Measurements from ENCODE around the gene RNF123. TPM values are rescaled to one million over a fixed set of nuclear protein-coding genes. Genes with fewer than 3 reads are reported as not detected.
"Not testable (repeated sequence)": the region's sequence is repeated elsewhere in the genome, so short reads cannot be mapped to it uniquely, and the experiment has no call there.

Gene RNF123
- total RNA-seq, 1 experiment from 2014 or later, result 40.6 TPM

DNA sequence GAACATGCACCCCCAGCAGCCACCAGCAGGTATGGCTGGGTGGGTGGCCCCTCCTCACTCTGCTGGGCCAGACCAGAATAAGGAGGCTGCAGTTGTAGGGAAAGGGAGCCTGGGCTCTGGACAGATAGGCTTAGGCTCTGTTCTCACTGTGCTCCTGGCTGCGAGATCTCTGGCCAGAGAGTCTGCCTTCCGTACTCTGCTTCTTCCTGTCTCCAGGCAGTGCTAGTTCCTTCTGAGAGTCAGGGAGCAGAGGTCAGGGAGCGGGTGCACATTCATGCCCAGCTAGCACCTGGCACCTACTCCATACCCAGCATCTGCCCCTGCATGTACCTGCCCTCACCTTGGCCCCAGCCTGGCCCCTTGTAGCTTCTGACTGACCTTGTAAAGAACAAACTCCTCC, 2.1 kb downstream of the RNF123 start:
- H3K4me1 Mint-ChIP-seq, result peaks cover 16 to 25% of the 10 kb centered on the region in 2 experiments
- H3K36me3 Mint-ChIP-seq (ENCODE audit: insufficient read depth in 1 of 3, low read depth in 3 of 3), result not testable (repeated sequence)

DNA sequence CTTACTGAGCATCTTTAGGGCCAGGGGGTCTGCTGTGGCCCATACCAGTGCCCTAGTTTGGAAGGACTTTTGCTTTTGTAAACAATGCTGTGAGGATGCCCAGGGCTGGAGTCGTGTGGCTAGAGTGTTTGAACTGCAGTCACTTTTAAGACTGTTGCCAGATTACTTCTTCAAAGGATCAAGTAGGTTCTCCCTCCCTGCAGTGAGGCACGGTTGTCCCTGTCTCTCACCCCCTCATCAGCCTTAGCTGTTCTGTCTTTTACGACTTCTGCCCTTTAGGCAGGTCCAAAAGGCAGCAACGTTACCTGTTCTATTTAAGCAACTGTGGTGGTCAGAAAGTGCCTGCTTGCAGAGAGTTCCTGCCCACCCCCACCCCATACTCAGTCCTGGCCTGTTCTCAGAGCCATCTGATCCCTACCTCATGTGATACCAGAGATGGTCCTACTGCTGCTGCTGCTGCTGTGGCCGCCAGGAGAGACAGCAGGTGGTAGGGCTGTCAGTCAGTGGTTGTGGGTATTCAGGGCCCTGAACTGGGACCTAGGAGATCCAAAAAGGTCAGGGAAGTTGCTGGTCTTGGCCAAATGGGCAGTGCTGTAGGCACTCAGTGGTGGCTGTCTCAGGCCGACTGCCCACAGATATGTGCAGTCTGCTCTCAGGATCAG, 5.2 kb downstream of the RNF123 start:
- DNase-seq; H3K27ac ChIP-seq (ENCODE audit: insufficient read length, low read depth, low read length); H3K27me3 Mint-ChIP-seq (ENCODE audit: low read depth); H3K23ac ChIP-seq (ENCODE audit: insufficient read length, low read depth, low read length); H2BK5ac ChIP-seq (ENCODE audit: insufficient read length, low read length); H3K4me1 Mint-ChIP-seq; H3K9me3 Mint-ChIP-seq; H2AK5ac ChIP-seq (ENCODE audit: insufficient read length, low read length); H3K9me3 ChIP-seq (ENCODE audit: control insufficient read depth, low read depth, low read length); H3K4ac ChIP-seq (ENCODE audit: low read depth, low read length); H3K9ac ChIP-seq (ENCODE audit: extremely low read depth, insufficient read length, low read length); H3K4me1 ChIP-seq (ENCODE audit: insufficient read depth, low read length); H2BK20ac ChIP-seq (ENCODE audit: low read depth, low read length, poor library complexity, severe bottlenecking); H3T11ph ChIP-seq (ENCODE audit: low read length); H3K14ac ChIP-seq (ENCODE audit: insufficient read depth, low read length); H3K27me3 ChIP-seq (ENCODE audit: insufficient read depth, low read length); H3K4me3 Mint-ChIP-seq; H2BK12ac ChIP-seq (ENCODE audit: insufficient read length, low read depth, low read length); H4K8ac ChIP-seq (replicated peaks; ENCODE audit: insufficient read length, low read depth, low read length); H2BK120ac ChIP-seq (ENCODE audit: low read depth, low read length, poor library complexity, severe bottlenecking); H3K18ac ChIP-seq (ENCODE audit: insufficient read length, low read depth, low read length); H4K5ac ChIP-seq (ENCODE audit: insufficient read length, low read depth, low read length); H3K79me2 ChIP-seq (ENCODE audit: insufficient read depth, low read length); H2AFZ ChIP-seq (ENCODE audit: low read length); H3K23me2 ChIP-seq (ENCODE audit: insufficient read length, low read depth, low read length, poor library complexity, severe bottlenecking); H3K79me1 ChIP-seq (ENCODE audit: insufficient read depth, low read depth, low read length, poor library complexity, severe bottlenecking); H3K36me3 Mint-ChIP-seq (ENCODE audit: insufficient read depth in 1 of 3, low read depth in 3 of 3); H2BK15ac ChIP-seq (ENCODE audit: low read depth, low read length); H3K4me2 ChIP-seq (ENCODE audit: insufficient read depth, insufficient read length, low read length); H4K20me1 ChIP-seq (ENCODE audit: control insufficient read depth, insufficient read depth, insufficient read length); H3K56ac ChIP-seq (ENCODE audit: insufficient read length, low read depth, low read length); H4K91ac ChIP-seq (ENCODE audit: insufficient read length, low read depth, low read length): not testable (repeated sequence)
- H3K27ac Mint-ChIP-seq, result peak overlapping the region in 1 of 3 experiments; percentile 52; a peak in 1 of 7 replicates
- no CpG with 5 or more reads among the region's 6 CpGs for WGBS (ENCODE audit: extremely low coverage, insufficient read length, low lambda C conversion rate)

More for the DNA sequence above, 2.1 kb downstream of the RNF123 start:
- H4K8ac ChIP-seq (replicated peaks; ENCODE audit: insufficient read length, low read depth, low read length); H3K9ac ChIP-seq (ENCODE audit: extremely low read depth, insufficient read length, low read length); H3K4me2 ChIP-seq (ENCODE audit: insufficient read depth, insufficient read length, low read length); DNase-seq; H4K91ac ChIP-seq (ENCODE audit: insufficient read length, low read depth, low read length); H3K23me2 ChIP-seq (ENCODE audit: insufficient read length, low read depth, low read length, poor library complexity, severe bottlenecking); H3K23ac ChIP-seq (ENCODE audit: insufficient read length, low read depth, low read length); H2BK12ac ChIP-seq (ENCODE audit: insufficient read length, low read depth, low read length); H3K27ac ChIP-seq (ENCODE audit: insufficient read length, low read depth, low read length); H3K14ac ChIP-seq (ENCODE audit: insufficient read depth, low read length); H3K27me3 ChIP-seq (ENCODE audit: insufficient read depth, low read length); H2BK5ac ChIP-seq (ENCODE audit: insufficient read length, low read length); H3K4me1 ChIP-seq (ENCODE audit: insufficient read depth, low read length); H3K27me3 Mint-ChIP-seq (ENCODE audit: low read depth); H4K5ac ChIP-seq (ENCODE audit: insufficient read length, low read depth, low read length); H3K79me2 ChIP-seq (ENCODE audit: insufficient read depth, low read length); H3K4me3 Mint-ChIP-seq; H3T11ph ChIP-seq (ENCODE audit: low read length); H3K9me3 ChIP-seq (ENCODE audit: control insufficient read depth, low read depth, low read length); H3K18ac ChIP-seq (ENCODE audit: insufficient read length, low read depth, low read length); H3K56ac ChIP-seq (ENCODE audit: insufficient read length, low read depth, low read length); H2BK120ac ChIP-seq (ENCODE audit: low read depth, low read length, poor library complexity, severe bottlenecking); H3K9me3 Mint-ChIP-seq; H4K20me1 ChIP-seq (ENCODE audit: control insufficient read depth, insufficient read depth, insufficient read length); H2BK15ac ChIP-seq (ENCODE audit: low read depth, low read length); H2BK20ac ChIP-seq (ENCODE audit: low read depth, low read length, poor library complexity, severe bottlenecking); H3K79me1 ChIP-seq (ENCODE audit: insufficient read depth, low read depth, low read length, poor library complexity, severe bottlenecking); H2AFZ ChIP-seq (ENCODE audit: low read length); H3K27ac Mint-ChIP-seq; H3K4ac ChIP-seq (ENCODE audit: low read depth, low read length); H2AK5ac ChIP-seq (ENCODE audit: insufficient read length, low read length): not testable (repeated sequence)
- no CpG with 5 or more reads among the region's 3 CpGs for WGBS (ENCODE audit: extremely low coverage, insufficient read length, low lambda C conversion rate)

Data from H9 (cell line).